Sciatic nerve (tissue), 2 donors: ENCODE data around the gene SYNGR3. TPM values are rescaled to one million over a fixed set of nuclear protein-coding genes. Genes with fewer than 3 reads are reported as not detected.
"Not testable (repeated sequence)": the region's sequence is repeated elsewhere in the genome, so short reads cannot be mapped to it uniquely, and the experiment has no call there.

ENCODE experiments used
- ATAC-seq: fragments of 200-7000 bp; cut with Tn5 transposase; one replicate; pipeline ENCODE4 v1.9.1; 2020; ENCODE audit warnings: mild to moderate bottlenecking, moderate library complexity
- DNase-seq: peaks from one replicate; pipeline ENCODE4 v3.0.0-alpha.2; 2020; ENCODE audit warnings: low spot score
- intact Hi-C: fragments of 100-400 bp; cut with DNase I; formaldehyde crosslinking; loops from one replicate; pipeline ENCODE4 v1.14.2; 2022
- total RNA-seq: library from RNA; stranded (reverse); fragmentation: NEBNext Ultra II Directional; extraction: Animal tissue kit (Norgen Biotek cat#: 25700); gene quantifications from one replicate; pipeline ENCODE4 v1.2.1, GENCODE V29; 2021
- donor health status: DM: no; HTN: no; CAD: no.
- donor health status: DM: no; HTN: no; CAD: no.

SYNGR3 gene
- total RNA-seq, 1 donor from 2014 or later, result 0.76 TPM

DNA sequence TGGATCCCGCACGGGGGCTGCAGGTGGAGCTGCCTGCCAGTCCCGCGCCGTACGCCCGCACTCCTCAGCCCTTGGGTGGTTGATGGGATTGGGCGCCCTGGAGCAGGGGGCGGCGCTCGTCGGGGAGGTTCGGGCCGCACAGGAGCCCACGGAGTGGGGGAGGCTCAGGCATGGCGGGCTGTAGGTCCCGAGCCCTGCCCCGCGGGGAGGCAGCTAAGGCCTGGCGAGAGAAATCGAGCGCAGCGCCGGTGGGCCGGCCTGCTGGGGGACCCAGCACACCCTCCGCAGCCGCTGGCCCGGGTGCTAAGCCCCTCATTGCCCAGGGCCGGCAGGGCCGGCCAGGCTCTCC is 31.7 kb upstream of the SYNGR3 start:
- intact Hi-C loops, ATAC-seq, DNase-seq: not testable (repeated sequence)

DNA sequence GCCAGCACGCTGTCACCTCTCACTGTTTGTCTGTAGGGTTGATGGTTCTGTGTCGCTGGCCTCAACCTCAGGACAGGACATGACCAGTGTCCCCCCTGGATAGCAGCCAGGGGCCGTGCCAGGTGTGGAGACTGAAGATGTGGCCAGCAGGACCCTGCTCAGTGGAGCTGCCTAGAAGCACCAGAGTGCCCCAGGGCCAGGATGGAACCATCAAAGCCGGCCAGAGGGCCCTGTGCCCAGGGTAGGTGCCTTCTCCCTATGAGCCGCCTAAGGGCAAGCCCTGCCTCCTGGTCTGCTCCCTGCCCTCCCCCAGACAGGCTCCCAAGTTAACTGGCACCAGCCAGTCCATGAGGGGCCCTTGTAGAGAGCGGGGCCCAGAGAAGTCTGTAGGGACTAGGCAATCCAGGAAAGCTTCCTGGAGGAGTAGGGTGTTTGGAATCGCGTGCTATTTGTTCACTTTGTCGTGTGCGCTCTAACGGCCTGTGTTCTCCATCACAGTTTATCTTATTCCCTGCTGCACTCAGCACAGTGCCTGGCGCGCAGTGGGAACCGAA is 31.0 kb upstream of the SYNGR3 start:
- peak; percentile 20 for ATAC-seq
- no peak for DNase-seq
- intact Hi-C loops, result no loop called here

DNA sequence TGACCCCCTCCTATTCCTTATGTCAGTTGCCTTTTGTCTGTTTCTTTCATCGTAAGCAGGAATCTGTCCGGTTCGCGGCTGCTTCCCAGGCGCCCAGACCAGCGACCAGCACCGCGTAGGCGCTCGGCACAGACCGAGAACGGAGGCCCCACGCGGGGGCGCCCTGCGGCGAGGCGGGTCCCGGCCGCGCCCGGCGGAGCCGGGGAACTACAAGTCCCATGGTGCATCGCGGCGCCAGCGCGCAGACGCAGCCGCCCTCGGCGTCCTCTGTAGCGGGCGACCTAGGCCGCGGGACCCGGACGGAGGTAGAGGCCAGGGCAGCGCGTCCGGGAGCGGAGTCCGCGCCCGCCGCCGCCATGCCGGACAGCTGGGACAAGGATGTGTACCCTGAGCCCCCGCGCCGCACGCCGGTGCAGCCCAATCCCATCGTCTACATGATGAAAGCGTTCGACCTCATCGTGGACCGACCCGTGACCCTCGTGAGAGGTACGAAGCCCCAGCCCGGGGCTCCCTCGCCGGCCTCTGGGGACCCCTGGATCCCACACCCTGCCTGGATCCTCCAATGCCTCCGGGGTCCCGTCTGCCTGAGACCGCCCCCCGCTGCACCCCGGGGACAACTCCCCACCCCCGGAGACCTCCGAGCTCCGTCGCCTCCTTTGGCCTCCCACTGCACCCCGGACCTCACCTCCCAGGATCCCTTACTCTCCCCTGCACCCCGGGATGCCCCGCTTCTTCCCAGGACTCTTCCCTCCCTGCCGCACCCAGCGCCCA is 30.3 kb upstream of the SYNGR3 start, which contains the start of gene NDUFB10:
Gene NDUFB10, plus strand, starts transcription at position 270 of the 771 bp plus-strand sequence. Its CDS starts 87 bp downstream, at position 357.
- intact Hi-C loops, result loop anchor here (2.0 kb wide), 1 partner anchor 19 kb away; no protein-coding TSS in a partner anchor
- ATAC-seq, result peak; percentile 94

DNA sequence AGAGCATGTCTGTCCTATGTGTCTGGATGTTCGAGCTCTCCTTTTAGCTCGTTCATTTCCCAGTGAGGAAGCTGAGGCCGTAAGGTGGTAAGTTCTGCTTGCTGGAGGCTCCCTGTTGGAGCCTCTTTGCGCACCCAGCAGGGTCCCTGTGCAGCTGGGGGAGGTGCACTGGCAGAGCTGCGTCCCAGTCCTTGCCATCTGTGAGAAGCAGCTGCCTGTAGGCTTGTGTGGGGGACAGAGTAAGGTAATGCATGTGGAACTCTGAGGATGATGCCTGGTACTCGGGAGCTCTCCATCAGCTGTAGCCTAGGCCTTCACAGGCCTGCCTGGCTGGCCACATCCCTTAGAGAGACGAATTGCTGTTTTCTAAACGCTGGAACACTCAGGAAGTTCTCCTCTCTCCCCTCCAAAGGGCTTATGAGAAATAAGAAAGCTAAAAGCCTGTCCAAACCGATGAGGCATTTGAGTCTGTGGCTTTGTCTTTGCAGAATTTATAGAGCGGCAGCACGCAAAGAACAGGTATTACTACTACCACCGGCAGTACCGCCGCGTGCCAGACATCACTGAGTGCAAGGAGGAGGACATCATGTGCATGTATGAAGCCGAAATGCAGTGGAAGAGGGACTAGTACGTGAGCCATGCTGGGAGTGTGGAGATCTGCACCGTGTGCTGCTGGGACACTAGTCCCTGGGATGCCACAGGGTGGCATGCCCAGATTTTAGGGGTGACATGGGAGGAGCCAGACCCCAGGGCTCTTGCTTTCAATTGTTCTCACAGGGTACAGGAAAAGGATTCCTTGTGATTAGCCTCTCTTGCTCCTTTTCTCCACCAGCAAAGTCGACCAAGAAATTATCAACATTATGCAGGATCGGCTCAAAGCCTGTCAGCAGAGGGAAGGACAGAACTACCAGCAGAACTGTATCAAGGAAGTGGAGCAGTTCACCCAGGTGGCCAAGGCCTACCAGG is 28.8 kb upstream of the SYNGR3 start:
- DNase-seq, result no peak
- no peak for ATAC-seq
- intact Hi-C loops, result loop anchor here (2.0 kb wide), 1 partner anchor 18 kb away; no protein-coding TSS in a partner anchor

More for the DNA sequence above, 30.3 kb upstream of the SYNGR3 start, which contains the start of gene NDUFB10:
- peak; percentile 95 for DNase-seq

DNA sequence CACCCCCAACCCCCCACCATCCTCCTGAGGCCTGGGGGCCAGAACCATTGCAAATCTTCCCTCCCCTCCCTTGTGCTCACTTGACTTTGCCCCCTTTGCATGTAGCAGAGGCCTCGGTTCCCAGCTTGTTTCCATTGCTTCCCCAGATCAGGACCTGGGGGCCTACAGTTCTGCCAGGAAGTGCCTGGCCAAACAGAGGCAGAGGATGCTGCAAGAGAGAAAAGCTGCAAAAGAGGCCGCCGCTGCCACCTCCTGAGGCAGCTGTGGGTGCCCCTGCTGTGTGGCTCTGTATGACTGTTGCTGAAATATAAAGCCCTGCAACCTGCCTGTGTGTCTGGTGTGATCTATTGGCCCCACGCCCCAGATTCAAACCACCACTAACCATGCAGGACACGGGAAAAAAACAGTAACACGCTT is 28.1 kb upstream of the SYNGR3 start:
- intact Hi-C loops, result loop anchor here (2.0 kb wide), 1 partner anchor 17 kb away; no protein-coding TSS in a partner anchor
- DNase-seq, result no peak
- ATAC-seq, result no peak

DNA sequence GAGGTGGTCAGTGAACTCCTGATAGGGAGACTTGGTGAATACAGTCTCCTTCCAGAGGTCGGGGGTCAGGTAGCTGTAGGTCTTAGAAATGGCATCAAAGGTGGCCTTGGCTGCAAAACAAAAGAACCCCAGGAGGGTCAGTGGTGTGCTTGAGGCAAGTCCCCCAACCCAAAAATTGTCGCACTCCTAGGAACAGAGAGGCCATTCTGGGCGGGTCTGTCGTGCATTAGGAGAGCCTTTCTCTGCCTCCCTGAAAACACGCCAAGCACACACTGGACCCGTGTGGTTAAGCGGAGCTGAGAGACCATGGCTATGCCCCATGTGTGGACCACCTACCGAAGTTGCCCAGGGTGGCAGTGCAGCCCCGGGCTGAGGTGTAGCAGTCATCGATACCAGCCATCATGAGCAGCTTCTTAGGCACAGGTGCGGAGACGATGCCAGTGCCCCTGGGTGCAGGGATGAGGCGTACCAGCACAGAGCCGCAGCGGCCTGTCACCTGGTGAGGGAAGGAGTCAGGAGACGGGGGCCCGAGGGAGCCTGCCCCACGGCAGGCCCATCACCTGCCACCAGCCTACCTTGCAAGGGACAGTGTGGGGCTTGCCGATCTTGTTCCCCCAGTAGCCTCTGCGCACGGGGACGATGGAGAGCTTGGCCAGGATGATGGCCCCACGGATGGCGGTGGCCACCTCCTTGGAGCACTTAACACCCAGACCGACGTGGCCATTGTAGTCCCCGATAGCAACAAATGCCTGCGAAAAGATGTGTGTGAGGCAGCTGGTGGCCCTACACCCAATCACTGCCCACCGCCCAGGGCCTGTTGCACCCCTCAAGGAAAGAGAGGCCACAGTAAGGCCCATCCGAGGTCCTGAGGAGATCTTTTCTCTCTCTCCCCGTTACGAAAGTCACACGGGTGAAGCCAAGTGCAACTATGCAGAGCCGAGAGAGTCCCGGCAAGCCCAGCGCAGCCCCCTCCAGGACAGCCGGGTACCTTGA is 27.3 kb upstream of the SYNGR3 start:
- DNase-seq, intact Hi-C loops, ATAC-seq: not testable (repeated sequence)

DNA sequence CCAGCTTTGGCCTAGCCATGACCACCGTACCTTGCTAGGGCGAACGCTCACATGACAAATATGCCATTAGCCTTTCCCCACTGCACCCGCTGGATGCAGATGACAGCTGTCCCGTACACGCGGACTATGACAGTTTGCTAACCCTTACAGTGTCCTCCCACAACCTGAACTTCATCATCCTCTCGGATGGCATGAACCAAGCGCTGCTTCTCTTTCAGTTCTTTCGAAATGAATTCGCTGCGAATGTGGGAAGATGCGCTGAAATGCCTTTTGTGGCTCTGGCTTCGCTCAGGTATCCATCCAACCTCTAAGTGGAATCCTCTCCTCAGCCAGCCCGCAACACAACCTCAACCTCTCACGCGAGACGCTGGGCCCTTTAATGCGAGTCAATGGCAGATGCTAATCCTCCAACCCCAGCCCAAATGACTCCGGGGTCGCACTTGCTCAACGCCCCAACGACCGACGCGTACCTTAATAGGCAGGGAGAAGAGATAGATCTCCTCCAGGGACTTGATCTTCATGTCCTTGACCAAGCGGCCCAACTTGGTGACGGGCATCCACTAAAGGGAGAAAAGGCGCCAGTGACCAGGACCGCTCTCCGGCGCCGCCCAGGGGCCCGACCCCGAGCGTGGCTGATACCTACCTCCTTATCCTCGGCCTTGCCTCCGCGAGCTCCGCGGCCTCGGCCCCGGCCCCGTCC is 25.8 kb upstream of the SYNGR3 start:
- intact Hi-C loops, result no loop called here
- ATAC-seq (no peak), DNase-seq (no peak)

DNA sequence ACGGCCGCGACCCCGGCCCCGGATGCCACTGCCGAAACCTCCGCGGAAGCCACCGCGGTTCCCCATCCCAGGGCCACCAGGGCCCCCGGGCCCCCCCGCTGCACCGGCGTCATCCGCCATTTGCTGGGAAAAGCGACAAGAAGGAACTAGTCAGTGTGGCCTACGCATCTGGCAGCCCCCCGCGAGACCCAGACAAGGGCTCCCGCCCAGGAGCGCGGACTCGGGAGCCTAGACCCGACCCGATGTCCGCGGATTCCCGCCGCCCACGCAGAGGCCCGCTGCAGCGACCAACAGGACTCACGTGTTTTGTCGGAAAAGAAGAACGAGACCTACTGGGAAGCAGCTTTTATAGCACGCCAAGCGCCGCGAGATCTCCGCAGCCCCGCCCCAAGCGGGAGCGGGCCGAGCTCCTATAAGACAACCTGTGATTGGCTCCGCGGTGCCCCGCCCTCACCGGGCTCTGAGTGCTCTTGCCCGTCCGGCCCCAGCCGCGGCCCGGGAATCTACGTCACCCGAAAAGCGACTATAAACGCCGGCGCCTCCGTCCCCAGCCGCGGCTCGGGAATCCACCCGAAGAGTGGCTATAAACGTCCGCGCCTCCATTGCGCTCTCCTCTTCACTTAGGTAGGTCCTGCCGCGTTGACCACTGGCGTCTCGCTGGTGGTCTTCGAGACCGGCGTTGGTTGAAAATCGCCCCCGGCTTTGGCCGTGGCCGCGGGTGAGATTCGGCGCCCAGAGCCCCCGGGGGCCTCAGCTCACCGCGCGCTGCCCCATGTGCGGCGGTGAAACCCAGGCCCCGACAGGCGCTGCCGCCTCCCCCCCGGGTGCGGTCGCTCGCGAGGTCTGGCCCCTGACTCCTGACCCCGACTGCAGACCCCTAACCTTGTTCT is 25.0 kb upstream of the SYNGR3 start, which contains the start of gene RPS2:
Gene RPS2, minus strand, starts transcription at position 321 of the 890 bp plus-strand sequence. Its CDS starts 201 bp downstream, at position 120.
- ATAC-seq (peak; percentile 98), DNase-seq (peak; percentile 100)
- intact Hi-C loops, result no loop called here

DNA sequence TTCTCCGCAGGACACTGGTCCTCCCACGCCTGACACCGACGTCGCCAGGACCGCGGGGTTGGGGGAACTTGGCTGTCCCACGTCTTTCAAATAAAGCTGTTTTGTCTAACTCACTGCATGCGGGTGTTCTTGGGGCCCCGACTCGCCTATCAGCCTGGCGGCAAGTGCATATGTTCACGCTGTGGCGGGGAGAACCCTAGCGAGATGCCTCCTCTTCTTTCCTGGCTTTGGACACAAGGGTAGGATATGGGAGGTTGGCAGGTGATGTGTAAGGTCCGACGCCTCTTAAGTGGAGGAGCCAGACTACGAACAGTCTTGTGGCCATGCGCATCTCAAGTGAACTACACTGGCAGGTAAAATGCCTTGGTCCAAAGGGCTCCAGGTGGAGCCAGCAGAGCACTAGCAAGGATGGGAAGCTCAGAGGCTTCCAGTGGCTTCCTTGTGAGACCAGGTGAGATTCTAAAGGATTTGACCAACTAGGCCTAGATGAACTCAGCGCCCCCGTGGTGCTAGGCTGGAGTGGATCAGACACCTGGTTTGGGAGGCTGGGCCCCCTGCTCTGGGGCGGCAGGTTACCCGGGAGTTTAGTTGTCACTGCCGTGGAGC is 24.3 kb upstream of the SYNGR3 start:
- intact Hi-C loops, result no loop called here
- no peak for ATAC-seq
- DNase-seq, result no peak

DNA sequence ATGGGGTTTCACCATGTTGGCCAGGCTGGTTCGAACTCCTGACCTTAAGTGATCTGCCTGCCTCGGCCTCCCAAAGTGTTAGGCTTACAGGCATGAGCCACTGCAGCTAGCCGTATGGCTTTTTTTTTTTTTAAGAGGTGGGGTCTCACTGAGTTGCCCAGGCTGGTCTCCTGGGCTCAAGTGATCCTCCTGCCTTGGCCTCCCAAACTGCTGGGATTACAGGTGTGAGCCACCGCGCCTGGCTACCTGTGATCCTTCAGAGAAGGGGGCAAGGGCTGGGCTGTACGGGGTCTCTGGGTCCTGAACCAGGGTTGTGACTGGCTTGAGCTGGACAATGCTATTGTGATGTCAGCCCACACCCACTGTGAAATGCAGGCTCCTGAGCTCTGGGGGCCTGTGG is 23.3 kb upstream of the SYNGR3 start, which contains the start of gene RNF151:
Gene RNF151, plus strand, starts transcription at position 397 of the 400 bp plus-strand sequence. CDS start 26 bp downstream, outside the sequence.
- intact Hi-C loops, result no loop called here
- DNase-seq (no peak), ATAC-seq (no peak)

DNA sequence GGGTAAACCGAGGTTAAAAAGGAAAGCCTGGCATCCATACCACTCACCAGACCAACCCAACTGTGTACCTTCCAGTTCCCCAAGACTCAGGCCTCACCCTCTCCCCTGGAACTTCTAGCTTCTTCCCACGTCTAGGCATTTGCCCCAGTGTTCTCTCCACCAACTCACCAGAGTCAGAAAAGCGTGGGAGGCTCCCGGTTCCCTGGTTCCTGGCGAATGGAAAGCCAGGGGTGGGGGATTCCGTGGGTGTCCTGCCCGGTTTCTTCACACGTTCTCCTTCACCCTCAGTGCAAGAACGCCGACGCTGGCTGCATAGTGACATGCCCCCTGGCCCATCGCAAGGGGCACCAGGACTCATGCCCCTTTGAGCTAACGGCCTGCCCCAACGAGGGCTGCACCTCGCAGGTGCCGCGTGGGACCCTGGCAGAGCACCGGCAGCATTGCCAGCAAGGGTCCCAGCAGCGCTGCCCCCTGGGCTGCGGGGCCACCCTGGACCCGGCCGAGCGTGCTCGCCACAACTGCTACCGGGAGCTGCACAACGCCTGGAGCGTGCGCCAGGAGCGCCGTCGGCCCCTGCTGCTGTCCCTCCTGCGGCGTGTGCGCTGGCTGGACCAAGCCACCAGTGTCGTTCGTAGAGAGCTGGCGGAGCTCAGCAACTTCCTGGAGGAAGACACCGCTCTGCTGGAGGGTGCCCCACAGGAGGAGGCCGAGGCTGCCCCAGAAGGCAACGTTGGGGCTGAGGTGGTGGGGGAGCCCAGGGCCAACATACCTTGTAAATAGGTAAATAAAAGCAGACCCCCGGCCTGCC is 21.4 kb upstream of the SYNGR3 start:
- ATAC-seq (no peak), DNase-seq (no peak)
- intact Hi-C loops, result no loop called here

DNA sequence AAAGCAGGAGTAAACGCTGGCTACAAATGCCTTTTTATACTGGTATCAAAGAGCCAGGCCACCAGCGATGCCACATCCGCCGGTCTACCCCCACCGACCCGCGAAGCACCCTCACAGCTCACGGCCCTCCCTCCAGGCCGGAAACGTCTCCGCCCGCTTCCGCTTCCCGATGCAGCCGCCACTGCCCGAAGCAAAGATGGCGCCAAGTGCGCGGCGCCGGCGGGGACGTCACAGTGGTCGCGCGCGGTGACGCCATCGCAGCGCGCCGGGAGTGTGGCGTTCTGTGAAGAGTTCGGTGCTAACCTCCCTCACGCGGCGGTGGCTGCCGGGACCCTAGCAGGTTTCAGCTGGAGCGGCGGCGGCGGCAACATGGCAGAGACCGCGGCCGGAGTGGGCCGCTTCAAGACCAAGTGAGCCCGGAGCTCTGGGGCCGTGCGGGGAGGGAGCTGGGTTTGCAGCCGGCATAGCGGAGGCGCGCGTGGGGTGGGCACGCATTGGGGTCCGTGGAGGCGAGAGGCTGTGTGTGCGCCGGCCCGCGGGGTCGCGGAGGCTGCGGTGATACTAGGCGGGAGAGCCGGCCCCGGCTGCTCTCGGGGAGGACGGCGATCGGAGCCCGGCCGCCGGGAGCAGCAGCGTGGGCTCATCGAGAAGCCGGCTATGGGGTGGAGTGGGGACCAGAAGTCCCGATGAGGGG is 17.8 kb upstream of the SYNGR3 start, which contains the start of gene TBL3:
Gene TBL3, plus strand, starts transcription at position 258 of the 694 bp plus-strand sequence. Its CDS starts 112 bp downstream, at position 370.
- ATAC-seq, result peak; percentile 95
- peak; percentile 95 for DNase-seq
- intact Hi-C loops, result no loop called here

DNA sequence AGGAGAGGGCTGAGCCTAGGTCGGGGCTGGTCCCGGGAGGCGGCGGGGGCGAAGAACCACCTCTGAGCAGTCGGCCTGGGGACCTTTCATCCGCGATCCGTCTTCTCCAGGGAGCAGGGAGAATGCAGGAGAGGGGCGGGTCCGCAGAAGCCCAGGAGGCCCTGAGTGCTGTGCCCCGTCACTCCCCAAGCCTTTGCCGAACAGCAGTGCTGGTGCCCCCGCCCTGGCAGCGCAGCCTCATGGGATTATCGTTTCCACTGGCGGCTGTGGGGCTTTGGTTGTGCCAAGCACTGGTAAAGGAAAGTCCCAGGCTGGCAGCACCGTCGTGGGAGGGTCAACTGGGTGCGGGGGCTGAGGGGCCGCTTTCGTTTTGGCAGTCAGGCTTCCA is 17.3 kb upstream of the SYNGR3 start:
- ATAC-seq (no peak), DNase-seq (no peak)
- intact Hi-C loops, result no loop called here

DNA sequence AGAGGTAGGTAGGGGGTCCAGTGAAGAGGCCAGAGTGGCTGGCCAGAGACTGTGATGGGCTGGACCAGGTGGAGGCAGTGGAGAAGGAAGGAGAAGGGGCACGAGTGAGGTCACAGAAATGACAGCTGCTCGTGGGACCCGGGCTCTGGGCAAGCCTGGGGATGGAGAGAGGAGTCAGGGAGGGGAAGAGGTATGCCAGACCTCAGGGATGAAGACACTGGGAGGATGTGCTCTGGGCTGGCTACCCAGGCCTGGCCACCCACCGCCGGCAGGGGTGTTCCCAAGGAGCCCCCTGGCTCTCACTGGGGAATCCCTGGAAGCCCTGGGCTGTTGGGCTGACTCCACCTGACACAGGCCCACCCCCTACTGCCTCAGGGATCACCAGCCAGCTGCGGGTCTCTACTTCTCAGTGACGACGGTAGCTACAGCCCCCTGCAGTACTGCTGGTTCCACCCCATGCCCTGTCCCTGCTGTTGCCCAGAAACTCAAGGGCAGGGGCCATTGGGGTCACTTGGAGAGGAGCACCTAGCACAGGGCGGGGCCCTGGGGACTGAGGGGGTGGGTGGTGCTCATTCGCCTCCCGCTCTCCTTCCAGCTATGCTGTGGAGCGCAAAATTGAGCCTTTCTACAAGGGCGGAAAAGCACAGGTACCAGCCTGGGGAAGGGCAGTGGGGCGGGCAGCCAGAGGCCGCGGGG is 16.2 kb upstream of the SYNGR3 start:
- ATAC-seq, result no peak
- no peak for DNase-seq
- intact Hi-C loops, result no loop called here
